AG04449 (cell line): Measurements from ENCODE around the gene TRIM71.

Experiments used
- CTCF ChIA-PET: fragments of 350-600 bp; formaldehyde crosslinking; extraction: SDS; loops from one replicate; lab custom pipeline; 2021; ENCODE audit warnings: antibody characterized with exemption; lab: Yijun Ruan, JAX
- POLR2A ChIA-PET: fragments of 400-600, 350-600 bp; formaldehyde crosslinking; extraction: SDS; loops from one replicate; lab custom pipeline; 2020; ENCODE audit warnings: antibody characterized with exemption, inconsistent platforms; lab: Yijun Ruan, JAX
- DNase-seq: peaks from one replicate; pipeline ENCODE4 v3.0.0-alpha.2; 2010; ENCODE audit warnings: low read depth, low spot score
- H3K4me3 ChIP-seq: 2 replicates; pipeline ENCODE4 v1.5.1; 2011; ENCODE audit warnings: low read depth, mild to moderate bottlenecking, control low read depth, low read length
- TF ChIP-seq, protein P1 (sequence below): IDR thresholded peaks from one replicate; pipeline ENCODE4 v1.5.1; 2011; ENCODE audit warnings: mild to moderate bottlenecking, moderate library complexity, low read length, control low read depth, inconsistent platforms; ENCODE audit not compliant: insufficient read depth; ENCODE audit errors: missing control alignments

Gene TRIM71

GRCh38 chr3:32825601-32826375, 8.0 kb downstream of the TRIM71 start:
- ChIA-PET CTCF (no interaction called here), POLR2A (no interaction called here)
- DNase-seq = no peak
- no peak overlapping the region for H3K4me3 ChIP-seq
- TF ChIP-seq, protein P1, sequence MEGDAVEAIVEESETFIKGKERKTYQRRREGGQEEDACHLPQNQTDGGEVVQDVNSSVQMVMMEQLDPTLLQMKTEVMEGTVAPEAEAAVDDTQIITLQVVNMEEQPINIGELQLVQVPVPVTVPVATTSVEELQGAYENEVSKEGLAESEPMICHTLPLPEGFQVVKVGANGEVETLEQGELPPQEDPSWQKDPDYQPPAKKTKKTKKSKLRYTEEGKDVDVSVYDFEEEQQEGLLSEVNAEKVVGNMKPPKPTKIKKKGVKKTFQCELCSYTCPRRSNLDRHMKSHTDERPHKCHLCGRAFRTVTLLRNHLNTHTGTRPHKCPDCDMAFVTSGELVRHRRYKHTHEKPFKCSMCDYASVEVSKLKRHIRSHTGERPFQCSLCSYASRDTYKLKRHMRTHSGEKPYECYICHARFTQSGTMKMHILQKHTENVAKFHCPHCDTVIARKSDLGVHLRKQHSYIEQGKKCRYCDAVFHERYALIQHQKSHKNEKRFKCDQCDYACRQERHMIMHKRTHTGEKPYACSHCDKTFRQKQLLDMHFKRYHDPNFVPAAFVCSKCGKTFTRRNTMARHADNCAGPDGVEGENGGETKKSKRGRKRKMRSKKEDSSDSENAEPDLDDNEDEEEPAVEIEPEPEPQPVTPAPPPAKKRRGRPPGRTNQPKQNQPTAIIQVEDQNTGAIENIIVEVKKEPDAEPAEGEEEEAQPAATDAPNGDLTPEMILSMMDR = no peak

DNA sequence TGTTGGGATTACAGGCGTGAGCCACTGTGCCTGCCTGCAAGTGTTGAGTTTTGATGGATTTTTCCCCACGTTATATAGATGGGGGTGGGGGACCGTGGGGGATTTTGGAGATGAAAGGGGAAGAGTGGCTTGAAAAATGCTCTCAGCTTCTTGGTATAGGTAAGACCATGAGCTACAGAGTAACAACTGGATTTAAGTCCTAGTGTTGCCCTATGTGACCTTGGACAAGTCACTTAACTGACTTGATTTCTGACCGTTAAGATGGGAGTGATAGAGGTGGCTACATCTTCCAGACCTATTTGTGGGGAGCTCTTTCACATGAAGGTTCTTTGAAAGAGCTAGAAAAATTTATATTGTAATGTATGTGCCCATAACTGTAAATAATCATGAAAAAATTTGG, 13.3 kb downstream of the TRIM71 start:
- DNase-seq = no peak
- TF ChIP-seq, protein P1 = no peak
- POLR2A ChIA-PET = no interaction called here
- CTCF ChIA-PET = interaction anchor here (1.0 kb wide), 1 partner anchor 10 kb away, joined by 3 read pairs; no protein-coding TSS in a partner anchor
- H3K4me3 ChIP-seq = no peak overlapping the region

- DNase-seq = no peak
- TF ChIP-seq, protein P1 = no peak
- ChIA-PET CTCF (interaction anchor here (1.0 kb wide), 1 partner anchor 11 kb away, joined by 3 read pairs; no protein-coding TSS in a partner anchor), POLR2A (no interaction called here)
- no peak overlapping the region for H3K4me3 ChIP-seq
Observed at GRCh38 chr3:32831791-32832190, 14.0 kb downstream of the TRIM71 start.

GRCh38 chr3:32832193-32832592, 14.4 kb downstream of the TRIM71 start:
- ChIA-PET POLR2A (no interaction called here), CTCF (no interaction called here)
- TF ChIP-seq, protein P1 = no peak
- no peak for DNase-seq
- no peak overlapping the region for H3K4me3 ChIP-seq

DNA sequence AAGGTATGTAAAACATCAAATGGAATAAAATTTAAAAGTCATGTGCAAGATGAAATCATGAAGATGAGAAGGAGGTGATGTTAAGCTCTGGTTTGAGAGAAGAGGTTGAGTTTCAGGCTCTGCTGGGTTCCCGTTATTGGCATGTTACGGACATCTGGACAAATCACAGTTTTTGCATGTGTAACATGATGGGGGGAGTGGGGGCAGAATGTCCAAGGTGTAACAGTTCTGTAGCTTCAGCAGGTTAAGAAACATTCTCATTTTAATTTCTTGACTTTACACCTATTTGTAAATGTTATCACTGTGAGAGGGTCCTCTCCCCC, 17.2 kb downstream of the TRIM71 start:
- POLR2A ChIA-PET = no interaction called here
- H3K4me3 ChIP-seq = no peak overlapping the region
- CTCF ChIA-PET = interaction anchor here (0.7 kb wide), 1 partner anchor 278 kb away, joined by 3 read pairs; no protein-coding TSS in a partner anchor
- no peak for DNase-seq
- TF ChIP-seq, protein P1 = no peak

GRCh38 chr3:32835961-32836360, 18.2 kb downstream of the TRIM71 start:
- no peak for DNase-seq
- TF ChIP-seq, protein P1 = no peak
- ChIA-PET CTCF (no interaction called here), POLR2A (no interaction called here)
- H3K4me3 ChIP-seq = no peak overlapping the region
